Measurements from ENCODE around the gene MCCC2. TPM values are rescaled to one million over a fixed set of nuclear protein-coding genes. Genes with fewer than 3 reads are reported as not detected.
"Not testable (repeated sequence)": the region's sequence is repeated elsewhere in the genome, so short reads cannot be mapped to it uniquely, and the experiment has no call there.

MCCC2 gene
- total RNA-seq, 1 donor from 2014 or later: 20.7 TPM

DNA sequence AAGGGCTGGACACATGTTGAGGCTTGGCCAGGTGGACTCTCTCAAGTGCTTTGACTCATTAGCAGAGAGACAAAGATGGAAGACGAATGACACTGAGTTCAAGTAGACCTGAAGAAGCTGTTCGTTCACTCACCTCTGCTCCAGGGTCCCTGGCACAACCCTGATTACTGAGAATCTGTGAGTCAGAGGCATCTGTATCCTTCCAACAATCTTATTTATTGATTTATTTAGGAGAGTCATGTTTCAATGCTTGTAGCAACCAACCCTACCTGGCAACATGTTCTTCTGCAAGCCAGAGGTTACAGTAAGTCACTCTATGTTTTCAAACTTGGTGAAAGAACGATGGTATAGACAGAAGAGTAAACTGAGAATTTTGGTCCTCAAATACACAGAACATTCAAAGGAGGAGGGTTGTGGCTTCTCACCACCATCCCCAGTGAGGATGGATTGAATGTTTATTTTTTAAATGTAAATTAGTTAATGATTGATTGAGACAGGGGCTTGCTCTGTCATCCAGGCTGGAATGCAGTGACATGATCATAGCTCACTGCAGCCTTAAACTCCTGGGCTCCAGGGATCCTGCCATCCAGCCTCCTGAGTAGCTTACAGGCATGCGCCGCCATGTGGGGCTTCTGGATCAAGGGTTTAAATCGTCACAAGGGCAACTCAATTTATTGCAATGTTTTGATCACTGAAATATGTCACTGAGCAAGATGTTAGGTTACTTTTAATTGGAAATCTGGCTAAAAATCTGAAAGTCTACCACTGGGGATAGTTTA lies 76.2 kb downstream of the MCCC2 start:
- no peak for DNase-seq

DNA sequence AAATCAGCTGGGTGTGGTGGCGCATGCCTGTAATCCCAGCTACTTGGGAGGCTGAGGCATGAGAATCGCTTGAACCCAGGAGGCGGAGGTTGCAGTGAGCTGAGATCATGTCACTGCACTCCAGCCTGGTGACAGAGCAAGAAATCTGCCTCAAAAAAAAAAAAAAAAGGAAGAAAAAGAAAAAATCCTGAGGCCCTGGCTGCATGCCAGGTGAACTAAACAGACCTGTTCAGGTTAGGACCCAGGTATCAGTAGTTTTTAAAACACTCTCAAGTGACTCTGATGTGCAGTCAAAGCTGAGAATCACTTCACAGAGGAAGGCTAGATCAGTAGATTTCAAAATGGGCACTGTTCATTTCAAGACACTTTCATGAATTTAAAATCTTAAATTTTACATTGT lies 77.5 kb downstream of the MCCC2 start:
- DNase-seq: not testable (repeated sequence)

DNA sequence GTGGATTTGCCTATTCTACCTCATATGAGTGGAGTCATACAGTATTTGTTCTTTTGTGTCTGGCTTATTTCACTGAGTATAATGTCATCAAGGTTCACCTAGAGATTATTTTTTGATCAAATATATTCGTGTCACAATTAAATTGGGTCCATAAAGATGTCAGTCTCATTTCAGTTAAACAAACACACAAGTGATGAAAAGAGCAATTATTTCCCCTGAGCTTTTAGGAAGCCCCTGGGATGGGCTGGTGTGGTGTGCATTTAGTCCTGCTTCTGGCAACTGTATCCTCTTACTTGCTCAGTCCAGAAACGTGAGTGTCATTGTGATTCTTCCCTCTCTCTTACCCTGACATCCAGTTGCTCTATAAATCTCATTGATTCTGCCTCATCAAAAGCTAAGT lies 79.2 kb downstream of the MCCC2 start:
- DNase-seq: no peak

DNA sequence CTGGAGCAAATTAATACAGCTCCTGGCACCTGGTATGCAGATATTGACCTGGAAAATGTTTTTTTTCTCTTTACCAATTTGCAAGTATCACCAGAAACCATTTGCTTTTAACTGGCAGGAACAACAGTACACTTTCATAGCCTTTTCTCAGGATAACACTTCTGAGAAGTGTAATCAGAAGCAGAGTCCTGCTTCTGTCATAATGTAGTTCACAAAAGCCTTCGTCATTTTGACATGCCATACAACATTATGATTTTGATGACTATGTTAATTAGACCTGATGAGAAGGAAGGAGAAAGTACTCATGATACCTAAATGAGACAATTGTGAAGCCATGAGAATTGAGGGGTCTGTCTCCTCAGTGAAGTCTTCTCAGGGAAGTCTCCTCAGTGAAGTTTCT lies 90.8 kb downstream of the MCCC2 start:
- DNase-seq: no peak

DNA sequence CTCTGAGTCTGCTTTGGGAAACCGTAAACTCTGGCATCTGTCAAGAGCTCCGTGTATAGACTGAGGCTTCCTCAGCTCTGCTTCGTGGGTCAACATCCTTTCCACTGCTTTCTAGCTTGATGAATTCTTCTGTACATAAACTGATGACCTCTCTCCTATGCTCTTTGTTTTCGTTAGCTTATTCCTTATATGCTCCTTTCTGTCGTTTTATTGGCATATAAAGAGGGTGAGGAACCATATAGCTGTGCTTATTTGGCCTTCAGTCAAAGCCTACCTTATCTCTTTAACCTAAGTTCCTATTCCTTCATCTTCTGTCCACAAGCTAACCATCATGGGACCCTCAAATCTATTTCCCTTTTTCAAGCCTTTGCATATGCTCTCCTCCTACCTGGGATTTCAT lies 92.6 kb downstream of the MCCC2 start:
- DNase-seq: no peak

DNA sequence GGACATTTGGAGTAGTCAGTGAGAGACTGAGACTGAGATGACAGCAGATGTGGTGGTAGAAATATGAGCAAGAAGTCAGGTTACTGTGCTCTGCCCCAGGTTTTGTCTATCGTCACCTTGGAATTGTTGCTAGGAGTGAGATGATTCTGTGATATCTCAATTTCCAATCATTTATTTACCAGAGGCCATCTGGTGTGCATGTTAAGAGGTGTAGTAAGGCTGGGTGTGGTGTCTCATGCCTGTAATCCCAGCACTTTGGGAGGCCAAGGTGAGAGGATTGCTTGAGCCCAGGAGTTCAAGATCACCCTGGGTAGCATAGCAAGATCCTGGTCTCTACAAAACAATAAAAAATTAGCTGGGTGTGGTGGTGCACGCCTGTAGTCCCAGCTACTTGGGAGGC lies 93.4 kb downstream of the MCCC2 start:
- no peak for DNase-seq

DNA sequence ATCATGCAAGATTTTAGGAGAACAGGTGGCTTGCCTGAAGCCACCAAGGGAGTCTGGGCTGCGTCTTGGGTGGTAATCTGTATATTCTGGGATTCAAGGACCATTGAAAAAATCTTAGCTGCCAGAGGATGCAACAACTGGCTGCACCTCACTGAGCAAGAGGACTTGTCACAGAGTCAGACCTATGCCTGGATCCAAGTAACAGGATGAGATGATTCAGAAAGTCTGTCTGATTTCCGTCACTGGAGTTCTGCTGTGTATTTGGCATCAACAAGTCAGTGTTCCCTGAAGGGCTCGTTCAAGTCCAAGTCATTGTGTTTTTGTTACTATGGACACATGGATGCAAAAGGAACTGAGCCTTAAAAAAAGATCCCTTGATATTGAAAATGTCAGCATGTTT lies 94.2 kb downstream of the MCCC2 start:
- DNase-seq: no peak

DNA sequence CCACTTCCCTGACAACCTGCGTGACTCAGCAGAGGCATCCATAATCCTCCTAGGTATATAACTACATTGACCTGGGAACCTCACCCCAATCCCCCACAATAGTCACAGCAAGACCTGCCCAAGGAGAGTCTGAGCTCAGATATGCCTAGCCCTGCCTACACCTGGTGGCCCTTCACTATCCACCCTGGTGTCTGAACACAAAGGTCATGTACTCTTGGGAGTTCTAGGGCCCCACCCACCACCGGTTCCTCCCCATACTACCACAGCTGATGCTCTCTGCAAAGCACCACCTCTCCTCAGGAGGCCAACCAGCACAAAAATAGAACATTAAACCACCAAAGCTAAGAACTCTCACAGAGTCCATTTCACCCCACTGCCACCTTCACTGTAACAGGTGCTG lies 97.2 kb downstream of the MCCC2 start:
- DNase-seq: no peak

DNA sequence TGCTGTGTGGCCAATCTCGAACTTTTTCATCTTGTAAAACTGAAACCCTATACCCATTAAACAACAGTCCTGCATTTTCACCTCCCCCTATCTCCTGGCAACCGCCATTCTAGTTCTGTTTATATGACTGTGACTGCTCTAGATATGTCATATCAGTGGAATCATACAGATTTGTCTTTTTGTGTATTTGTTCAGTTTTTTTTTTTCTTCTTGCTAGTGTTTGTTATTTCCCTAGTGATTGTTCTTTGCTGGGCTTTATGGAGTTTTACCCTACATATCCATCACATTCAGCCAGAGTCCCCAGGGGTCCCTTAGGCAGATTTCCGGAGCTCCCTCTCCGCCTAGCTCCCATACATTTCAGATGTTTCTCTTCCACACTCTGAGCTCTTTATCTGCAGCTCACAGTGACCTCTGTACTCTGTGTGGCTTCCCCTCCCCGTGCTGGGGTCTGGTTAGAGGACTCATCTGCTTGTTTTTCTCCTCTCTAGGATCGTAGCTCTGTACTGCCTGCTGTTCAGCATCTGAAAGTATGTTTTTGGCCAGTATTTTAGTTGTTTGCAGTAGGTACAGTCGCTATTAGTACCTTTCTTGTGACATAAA lies 106.8 kb downstream of the MCCC2 start:
- DNase-seq: no peak

DNA sequence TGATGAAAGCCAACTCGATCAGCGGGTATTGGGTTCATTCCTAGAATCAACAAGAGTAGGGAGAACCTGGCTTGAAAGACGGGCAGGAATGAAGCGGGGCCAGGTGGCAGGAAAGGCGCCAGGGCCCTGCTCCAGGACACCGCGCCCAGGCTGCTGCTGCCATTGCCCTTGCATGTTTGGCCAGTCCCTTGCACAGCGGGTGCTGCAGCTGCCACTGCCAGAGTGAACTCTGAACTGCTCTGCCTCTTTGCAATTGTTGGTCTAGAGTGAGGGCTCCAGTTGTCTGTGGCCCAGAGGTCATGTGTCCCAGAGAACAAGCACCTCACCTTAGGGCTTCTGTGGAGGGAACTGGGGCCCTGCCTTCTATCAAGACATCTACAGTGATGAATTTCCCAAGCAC lies 107.9 kb downstream of the MCCC2 start:
- no peak for DNase-seq

DNA sequence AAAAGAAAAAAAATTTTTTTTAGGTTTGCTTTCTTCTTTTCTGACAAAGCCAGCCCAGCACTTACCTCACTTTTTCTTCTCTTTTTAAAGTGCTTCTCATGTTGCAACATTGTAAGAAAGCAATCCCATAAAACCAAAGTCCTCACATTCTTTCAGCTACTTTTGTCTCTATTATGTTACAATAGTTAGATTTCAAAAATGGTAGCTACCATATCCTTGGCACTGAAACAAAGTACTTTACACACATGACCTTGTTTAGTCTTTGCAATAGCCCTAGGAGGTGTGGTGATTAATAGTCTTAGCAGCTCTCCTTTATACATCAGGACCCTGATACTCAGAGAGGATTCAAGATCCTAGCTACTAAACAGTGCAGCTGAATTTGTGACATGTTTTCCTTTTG lies 108.5 kb downstream of the MCCC2 start:
- DNase-seq: no peak

DNA sequence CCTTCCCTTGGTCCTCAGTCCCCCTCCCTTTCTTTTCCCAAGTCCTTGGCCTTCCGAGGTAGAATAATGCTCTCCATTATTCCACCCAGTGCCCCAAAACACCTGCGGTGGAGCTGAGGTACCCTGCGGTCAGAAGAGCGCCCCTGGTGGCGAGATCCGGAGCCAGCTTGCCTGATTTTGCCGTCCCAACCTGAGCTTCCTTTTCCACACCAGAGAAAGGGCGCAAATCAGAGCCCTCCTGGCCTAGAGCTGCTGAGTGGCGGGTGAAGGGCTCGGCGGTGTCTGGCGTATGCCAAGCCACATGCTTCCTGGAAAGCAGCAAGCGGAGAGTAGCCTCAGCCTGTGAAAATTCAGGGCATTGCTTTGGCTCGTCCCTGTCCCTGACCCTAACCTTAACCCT lies 110.8 kb downstream of the MCCC2 start:
- DNase-seq: no peak

DNA sequence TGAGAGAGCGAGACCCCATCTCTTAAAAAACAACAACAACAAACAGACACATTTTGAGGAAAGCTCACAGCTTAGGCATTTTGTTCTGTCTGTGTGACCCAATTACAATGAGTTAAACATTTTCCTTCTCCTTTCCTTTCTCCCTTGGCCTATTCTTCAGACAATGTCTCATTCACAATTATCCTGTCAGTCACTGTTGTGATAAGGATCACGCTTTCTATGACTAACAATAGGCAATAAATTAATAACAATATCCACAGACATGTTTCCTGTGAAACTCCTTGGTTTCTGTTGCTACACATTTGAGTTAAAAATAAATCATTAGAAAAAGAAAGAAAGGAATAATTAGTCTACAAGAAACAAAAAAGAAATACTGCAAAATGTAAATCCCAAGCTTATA lies 112.1 kb downstream of the MCCC2 start:
- DNase-seq: no peak

DNA sequence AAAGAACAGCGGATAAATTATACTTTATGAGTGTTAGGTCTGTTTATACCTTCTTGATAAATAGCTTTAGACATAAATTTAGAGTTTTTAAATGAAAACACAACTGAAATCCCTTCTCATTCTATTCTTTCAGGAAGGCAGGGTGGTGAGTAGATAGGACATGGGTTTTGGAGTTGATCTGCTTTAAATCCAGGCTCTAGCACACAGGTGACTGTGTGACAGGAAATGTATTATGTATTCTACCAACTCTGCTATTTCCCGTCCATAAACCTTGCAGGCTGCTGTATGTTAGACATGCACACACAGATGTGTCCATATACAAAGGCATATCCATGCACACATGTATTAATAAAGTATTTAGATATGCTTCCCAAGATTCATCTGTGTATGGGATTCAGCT lies 112.6 kb downstream of the MCCC2 start:
- DNase-seq: no peak

DNA sequence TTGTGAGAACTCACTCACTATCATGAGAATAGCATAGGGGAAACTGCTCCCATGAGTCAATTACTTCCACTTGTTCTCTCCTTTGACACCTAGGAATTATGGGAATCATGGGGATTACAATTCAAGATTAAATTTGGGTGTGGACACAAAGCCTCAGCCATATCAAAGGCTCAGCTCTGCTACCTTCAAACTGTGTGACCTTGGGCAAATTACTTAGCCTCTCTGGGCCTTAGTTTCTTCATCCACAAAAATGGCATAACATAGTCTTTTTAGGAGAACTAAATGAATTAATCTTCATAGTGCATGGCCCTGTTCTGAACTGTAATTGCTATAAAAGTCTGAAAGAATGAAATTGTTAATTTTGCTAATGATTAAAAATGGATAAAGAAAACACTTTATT lies 113.7 kb downstream of the MCCC2 start:
- no peak for DNase-seq

DNA sequence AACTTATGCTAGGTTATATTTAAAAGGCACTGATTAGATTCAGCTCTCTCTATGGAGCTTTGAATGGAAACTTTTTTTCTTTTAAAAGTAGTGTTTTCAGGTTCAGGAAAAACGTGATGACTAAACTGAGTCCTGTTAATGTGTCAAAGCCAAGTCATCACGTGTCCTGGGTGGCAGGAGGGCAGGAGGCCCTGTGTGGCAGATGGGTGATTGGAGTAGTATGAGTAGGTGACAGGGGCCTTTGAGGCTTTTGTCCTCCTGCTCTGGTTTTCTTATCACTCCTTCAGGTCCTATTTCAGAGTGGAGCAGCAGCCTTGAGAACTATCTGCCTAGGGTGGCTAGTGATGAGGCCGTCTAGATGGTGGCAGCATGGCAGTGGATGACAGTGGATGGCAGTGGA lies 114.3 kb downstream of the MCCC2 start:
- no peak for DNase-seq

DNA sequence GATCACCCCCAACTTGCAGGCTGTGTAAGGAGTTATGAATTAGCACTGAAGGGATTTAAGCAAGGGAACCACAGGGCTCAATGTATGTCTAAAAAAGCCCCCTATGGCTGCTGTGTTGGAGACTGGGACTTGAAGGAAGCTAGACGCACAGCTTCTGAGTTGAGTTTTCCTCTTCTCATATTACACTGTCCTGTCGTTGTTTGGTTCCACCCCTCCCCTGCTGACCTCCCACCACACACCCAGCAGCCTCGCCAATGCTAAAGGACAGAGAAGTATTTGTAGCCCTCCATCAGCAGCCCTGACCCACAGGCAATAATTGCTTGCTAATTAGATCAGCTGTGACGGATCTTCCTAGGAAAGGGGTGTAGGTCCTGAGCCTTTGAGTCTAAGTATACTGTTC lies 116.8 kb downstream of the MCCC2 start:
- no peak for DNase-seq

DNA sequence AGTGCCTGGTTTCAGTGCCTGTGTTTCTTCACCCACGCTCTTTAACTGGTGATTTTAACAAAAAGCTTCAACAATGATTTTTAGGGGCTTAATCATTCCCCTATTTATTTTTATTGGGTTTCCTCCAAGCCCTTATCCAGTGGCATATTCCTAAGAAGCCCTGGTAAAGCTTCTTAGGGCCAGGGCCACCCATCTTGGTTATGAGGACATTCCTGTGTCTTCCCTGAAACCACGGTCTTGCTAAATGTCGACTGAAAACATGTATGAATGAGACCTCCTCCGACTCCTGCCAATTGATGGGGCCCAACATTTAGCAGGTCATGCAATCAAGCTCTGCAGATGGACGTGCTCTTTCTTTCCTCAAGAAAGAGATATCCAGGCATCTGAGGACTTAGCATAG lies 118.3 kb downstream of the MCCC2 start:
- no peak for DNase-seq

DNA sequence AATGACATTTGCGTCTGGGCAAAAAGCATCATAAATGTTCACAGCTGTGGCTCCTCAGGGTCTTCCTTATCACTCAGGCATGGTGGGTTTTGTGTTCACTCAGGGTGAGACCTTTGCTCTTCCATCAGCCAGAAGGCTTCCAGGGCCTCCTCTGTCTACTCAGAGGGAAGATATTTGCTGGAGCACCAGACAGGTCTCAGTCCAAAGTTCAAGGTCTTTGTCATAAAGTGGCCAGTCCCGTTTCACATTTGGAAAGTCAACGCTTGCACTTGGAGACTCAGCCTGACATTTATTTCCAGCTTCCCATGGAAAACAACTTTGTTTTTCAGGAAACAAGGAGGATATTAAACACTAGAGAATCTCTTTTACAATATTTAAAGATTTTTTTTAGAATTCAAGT lies 119.8 kb downstream of the MCCC2 start:
- no peak for DNase-seq

Small RNA genes lying within 50 kb of the gene (small RNA-seq; reads per million reads assigned to genes)
- not detected for gene HMGN1P12

Other genes with a start within 250 kb of the MCCC2 start
- 90.5 TPM for gene BDP1, start 131.7 kb upstream of the MCCC2 start, total RNA-seq
- not detected for gene CARTPT, start 131.9 kb downstream of the MCCC2 start, total RNA-seq